H1 (cell line): ENCODE data around the gene TMPRSS9. TPM values are rescaled to one million over a fixed set of nuclear protein-coding genes. Genes with fewer than 3 reads are reported as not detected.
A peak's percentile ranks its signal among the peaks of the same experiment; 100 is the strongest.

Source experiments
- CTCF ChIA-PET: fragments of 300-600 bp; sonication (Branson Sonifier 250); formaldehyde crosslinking; loops from one replicate; lab custom pipeline; 2021; ENCODE audit not compliant: partially characterized antibody; lab: Charles Lee
- POLR2A ChIA-PET: fragments of 300-600 bp; sonication (Branson Sonifier 250); formaldehyde crosslinking; loops from one replicate; lab custom pipeline; 2021; ENCODE audit warnings: inconsistent platforms; ENCODE audit not compliant: partially characterized antibody; lab: Charles Lee
- DNase-seq, 2 experiments: peaks; one replicate each; pipeline versions ENCODE4 v3.0.0 to v3.0.0-alpha.2; 2010 to 2022; ENCODE audit warnings: low spot score in 2 of 2, low read depth in 1 of 2, mixed read lengths in 1 of 2
- FAIRE-seq: peaks from 2 replicates; lab custom pipeline; 2011; peaks lifted over from hg19 to GRCh38; lab: Jason Lieb, UNC
- H2AFZ ChIP-seq: 2 replicates; pipeline ENCODE4 v1.8.1; 2012; ENCODE audit warnings: low read length, inconsistent platforms
- H2AK5ac ChIP-seq: 2 replicates; pipeline ENCODE4 v1.6.1; 2013; ENCODE audit warnings: low read depth, low read length
- H2BK120ac ChIP-seq: replicated peaks from 2 replicates; pipeline ENCODE3; 2013; ENCODE audit warnings: low read depth, low read length, inconsistent platforms
- H2BK12ac ChIP-seq: 2 replicates; pipeline ENCODE4 v1.6.1; 2013; ENCODE audit warnings: low read depth, low read length
- H2BK15ac ChIP-seq: 2 replicates; pipeline ENCODE4 v1.6.1; 2013; ENCODE audit warnings: low read length
- H2BK20ac ChIP-seq: 2 replicates; pipeline ENCODE4 v1.6.1; 2013; ENCODE audit warnings: low read length
- H2BK5ac ChIP-seq: 2 replicates; pipeline ENCODE4 v1.6.1; 2013; ENCODE audit warnings: low read depth, low read length
- H3K14ac ChIP-seq: 2 replicates; pipeline ENCODE4 v1.6.1; 2013; ENCODE audit warnings: inconsistent platforms; ENCODE audit not compliant: insufficient read length
- H3K18ac ChIP-seq: 2 replicates; pipeline ENCODE4 v1.6.1; 2013; ENCODE audit warnings: low read length; ENCODE audit errors: extremely low read depth
- H3K23ac ChIP-seq: 2 replicates; pipeline ENCODE4 v1.6.1; 2013; ENCODE audit warnings: inconsistent platforms; ENCODE audit not compliant: insufficient read length
- H3K23me2 ChIP-seq: 2 replicates; pipeline ENCODE4 v1.6.1; 2013; ENCODE audit warnings: low read depth, low read length
- H3K27ac ChIP-seq: 2 replicates; pipeline ENCODE4 v1.6.1; 2011; ENCODE audit warnings: low read depth, low read length, inconsistent platforms
- H3K27me3 ChIP-seq, 4 experiments: replicated peaks in 1 of 4; 1 replicate in 1 of 4; 2 replicates in 3 of 4; pipeline versions ENCODE4 v1.6.1 to v1.8.1; 2011 to 2013; ENCODE audit warnings: low read length in 3 of 4, mild to moderate bottlenecking in 3 of 4, inconsistent platforms in 2 of 4, mixed read lengths in 2 of 4, moderate library complexity in 1 of 4; ENCODE audit not compliant: control insufficient read depth in 3 of 4, insufficient read depth in 3 of 4; ENCODE audit errors: extremely low read depth in 1 of 4
- H3K36me3 ChIP-seq, 4 experiments: 2 replicates each; pipeline versions ENCODE4 v1.6.1 to v1.8.1; 2011 to 2013; ENCODE audit warnings: mild to moderate bottlenecking in 4 of 4, low read length in 3 of 4, moderate library complexity in 2 of 4, control low read depth in 1 of 4, inconsistent platforms in 1 of 4; ENCODE audit not compliant: insufficient read depth in 4 of 4, control insufficient read depth in 2 of 4
- H3K4ac ChIP-seq: replicated peaks from 2 replicates; pipeline ENCODE3; 2013; ENCODE audit warnings: low read length, low read depth, mixed read lengths, inconsistent platforms; ENCODE audit not compliant: insufficient read length
- H3K4me1 ChIP-seq, 4 experiments: replicated peaks in 1 of 4; 1 replicate in 1 of 4; 2 replicates in 3 of 4; pipeline versions ENCODE4 v1.6.1 to v1.8.1; 2011 to 2013; ENCODE audit warnings: low read length in 3 of 4, inconsistent platforms in 2 of 4, mixed read lengths in 1 of 4; ENCODE audit not compliant: insufficient read depth in 4 of 4, control insufficient read depth in 3 of 4
- H3K4me2 ChIP-seq, 2 experiments: 2 replicates each; pipeline versions ENCODE4 v1.6.1 to v1.8.1; 2011 to 2013; ENCODE audit warnings: low read depth in 2 of 2, low read length in 2 of 2, control low read depth in 1 of 2, inconsistent platforms in 1 of 2, mild to moderate bottlenecking in 1 of 2; ENCODE audit not compliant: insufficient read depth in 1 of 2
- H3K4me3 ChIP-seq, 4 experiments: fragments of 200-600, 300-600 bp in 1 of 4; sonication (generic), shearing (Covaris generic), sonication (Bioruptor Twin) in 1 of 4; 2 replicates each; pipeline versions ENCODE4 v1.5.1 to v1.8.1; 2011 to 2016; ENCODE audit warnings: low read length in 4 of 4, low read depth in 3 of 4, control low read depth in 2 of 4, inconsistent platforms in 2 of 4, mild to moderate bottlenecking in 2 of 4, mixed read lengths in 1 of 4, moderate library complexity in 1 of 4; ENCODE audit not compliant: insufficient read depth in 2 of 4; ENCODE audit errors: extremely low read depth in 1 of 4
- H3K56ac ChIP-seq: replicated peaks from 2 replicates; pipeline ENCODE3; 2013; ENCODE audit warnings: low read depth, mild to moderate bottlenecking, mixed read lengths, low read length, inconsistent platforms; ENCODE audit not compliant: insufficient read length
- H3K79me1 ChIP-seq: 2 replicates; pipeline ENCODE4 v1.6.1; 2013; ENCODE audit warnings: low read depth, low read length, control low read depth
- H3K79me2 ChIP-seq, 2 experiments: 2 replicates each; pipeline versions ENCODE4 v1.6.1 to v1.8.1; 2012 to 2013; ENCODE audit warnings: low read length in 2 of 2, mild to moderate bottlenecking in 2 of 2, inconsistent platforms in 1 of 2; ENCODE audit not compliant: insufficient read depth in 2 of 2, control insufficient read depth in 1 of 2
- H3K9ac ChIP-seq, 4 experiments: replicated peaks in 1 of 4; 1 replicate in 1 of 4; 2 replicates in 3 of 4; pipeline versions ENCODE4 v1.6.1 to v1.8.1; 2011 to 2013; ENCODE audit warnings: low read depth in 3 of 4, low read length in 3 of 4, control low read depth in 2 of 4, mild to moderate bottlenecking in 2 of 4, moderate library complexity in 2 of 4, inconsistent platforms in 1 of 4; ENCODE audit errors: extremely low read depth in 1 of 4
- H3K9me3 ChIP-seq, 2 experiments: 2 replicates each; pipeline versions ENCODE4 v1.6.1 to v1.8.1; 2012 to 2013; ENCODE audit warnings: mild to moderate bottlenecking in 2 of 2, moderate library complexity in 2 of 2, control low read depth in 1 of 2, inconsistent platforms in 1 of 2, low read depth in 1 of 2, low read length in 1 of 2, mixed read lengths in 1 of 2; ENCODE audit not compliant: insufficient read depth in 2 of 2
- H4K20me1 ChIP-seq, 2 experiments: replicated peaks in 1 of 2; 2 replicates each; pipeline versions ENCODE3 to v1.8.1; 2011 to 2013; ENCODE audit warnings: inconsistent platforms in 2 of 2, low read length in 2 of 2, mild to moderate bottlenecking in 1 of 2; ENCODE audit not compliant: insufficient read depth in 2 of 2, control insufficient read depth in 1 of 2
- H4K5ac ChIP-seq: 2 replicates; pipeline ENCODE4 v1.6.1; 2013; ENCODE audit warnings: low read length, low read depth, mixed read lengths, inconsistent platforms; ENCODE audit not compliant: insufficient read length
- H4K8ac ChIP-seq: 2 replicates; pipeline ENCODE4 v1.8.0; 2013; ENCODE audit warnings: mild to moderate bottlenecking, moderate library complexity, low read length, inconsistent platforms; ENCODE audit not compliant: insufficient read depth; ENCODE audit errors: extremely low read depth
- H4K91ac ChIP-seq: replicated peaks from 2 replicates; pipeline ENCODE3; 2013; ENCODE audit warnings: low read length, mixed read lengths, inconsistent platforms; ENCODE audit not compliant: insufficient read length
- KDM4A ChIP-seq: IDR thresholded peaks from one replicate; pipeline ENCODE4 v1.7.1; 2012; ENCODE audit warnings: low read depth, mild to moderate bottlenecking, moderate library complexity, low read length, inconsistent platforms; ENCODE audit not compliant: severe bottlenecking
- POLR2A ChIP-seq, 2 experiments: IDR thresholded peaks; 1 replicate in 1 of 2; 2 replicates in 1 of 2; pipeline ENCODE4 v1.6.1; 2011; ENCODE audit warnings: low read depth in 2 of 2, low read length in 2 of 2, mild to moderate bottlenecking in 2 of 2; ENCODE audit errors: control extremely low read depth in 1 of 2
- RXRA ChIP-seq: IDR thresholded peaks from 2 replicates; pipeline ENCODE4 v1.6.1; 2011; ENCODE audit warnings: low read depth, mild to moderate bottlenecking, low read length, moderate library complexity; ENCODE audit not compliant: insufficient read depth
- SP4 ChIP-seq: IDR thresholded peaks from 2 replicates; pipeline ENCODE4 v1.6.1; 2012; ENCODE audit warnings: low read length, inconsistent platforms
- TAF1 ChIP-seq: IDR thresholded peaks from 2 replicates; pipeline ENCODE4 v1.6.1; 2011; ENCODE audit warnings: mild to moderate bottlenecking, low read depth, low read length
- TEAD4 ChIP-seq: IDR thresholded peaks from 2 replicates; pipeline ENCODE4 v1.6.1; 2012; ENCODE audit warnings: low read depth, low read length, inconsistent platforms, mixed read lengths
- WGBS, 2 experiments: shearing (Covaris generic) in 1 of 2; methylation state at CpG; one replicate each; pipeline versions ENCODE4 v1.1.6 to v1.1.7; 2013 to 2015; ENCODE audit warnings: low lambda C conversion rate in 2 of 2, mixed read lengths in 2 of 2, inconsistent platforms in 1 of 2, low coverage in 1 of 2, missing lambda C conversion rate in 1 of 2; ENCODE audit not compliant: insufficient replicate concordance in 2 of 2, insufficient coverage in 1 of 2, insufficient read length in 1 of 2; ENCODE audit errors: extremely low coverage in 1 of 2, missing lambda C conversion rate in 1 of 2; 5-methylcytosine and 5-hydroxymethylcytosine counted together
- polyA plus RNA-seq, 7 experiments: library from polyadenylated mRNA; depleted of rRNA in 3 of 7; stranded (reverse) in 5 of 7; unstranded in 2 of 7; fragments of >200 nt in 5 of 7; fragments of 200-250 nt in 2 of 7; gene quantifications; 1 replicate in 5 of 7; 2 replicates in 1 of 7; 4 replicates in 1 of 7; pipeline versions ENCODE4 v1.2.1 to v1.2.3, GENCODE V29; 2011 to 2013; ENCODE audit warnings: missing spikeins in 2 of 7, mixed read lengths in 2 of 7
- total RNA-seq: library from RNA; stranded (reverse); fragmentation: NEBNext Ultra II Directional; extraction: Animal tissue kit (Norgen Biotek cat#: 25700); gene quantifications from 2 replicates; pipeline ENCODE4 v1.2.1, GENCODE V29; 2021

TMPRSS9 gene
- total and polyA plus RNA-seq, 2 of the 8 experiments (the other 6 are each of a cell fraction or from before 2014, with no cell fraction given) = 0.15 to 0.19 TPM

DNA sequence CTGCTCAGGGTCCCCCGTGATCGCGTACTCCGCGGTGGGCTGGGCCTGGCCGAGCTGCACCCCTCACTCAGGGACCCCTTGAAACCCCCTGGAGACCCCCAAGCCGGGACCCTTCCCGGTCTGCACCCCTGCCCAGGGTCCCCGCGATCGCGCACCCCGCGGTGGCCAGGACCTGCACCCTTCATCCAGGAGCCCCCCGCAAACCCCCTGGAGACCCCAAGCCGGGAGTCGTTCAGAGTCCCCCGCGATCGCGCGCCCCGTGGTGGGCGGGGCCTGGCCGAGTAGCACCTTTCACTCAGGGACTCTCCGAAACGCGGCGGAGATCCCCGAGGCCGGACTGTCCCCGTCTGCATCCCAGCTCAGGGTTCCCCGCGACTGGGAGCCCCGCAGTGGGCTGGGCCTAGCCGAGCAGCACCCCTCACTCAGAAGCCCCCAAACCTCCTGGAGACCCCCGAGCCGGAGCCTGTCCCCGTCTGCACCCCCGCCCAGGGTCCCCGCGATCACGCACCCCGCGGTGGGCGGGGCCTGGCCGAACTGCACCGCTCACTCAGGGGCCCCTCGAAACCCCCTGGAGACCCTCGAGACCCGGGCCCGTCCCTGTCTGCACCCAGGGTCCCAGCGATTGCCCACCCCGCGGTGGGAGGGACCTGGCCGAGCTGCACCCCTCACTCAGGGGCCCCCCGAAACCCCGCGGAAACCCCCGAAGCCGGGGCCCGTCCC lies 95.9 kb downstream of the TMPRSS9 start:
- Histone ChIP-seq H3K27me3 (no peaks in the 10 kb centered on the region), H3K4me1 (peaks cover 0 to 5% (median 3%) of the 10 kb centered on the region in 4 experiments; a peak in 5 of 7 replicates), H2BK120ac (no peak overlapping the region), H3K14ac (no peak overlapping the region), H2AK5ac (no peak overlapping the region), H3K9ac (peak overlapping the region; percentile 57 to 99 (median 74); a peak in 6 of 7 replicates), H3K27ac (no peak overlapping the region; the same call in 1 of the 2 replicates), H3K56ac (peak overlapping the region; percentile 46), H4K8ac (no peak overlapping the region), H3K4me3 (peak overlapping the region; percentile 83 to 100 (median 85)), H3K9me3 (no peaks in the 10 kb centered on the region), H4K20me1 (peaks cover 26 to 30% of the 10 kb centered on the region in 2 experiments), H4K5ac (no peak overlapping the region), H2BK5ac (no peak overlapping the region; the same call in 1 of the 2 replicates), H3K18ac (peak overlapping the region; percentile 32; the same call in 1 of the 2 replicates), H3K79me1 (peaks cover 9% of the 10 kb centered on the region), H3K4me2 (peak overlapping the region; percentile 81), H2BK15ac (no peak overlapping the region), H3K23me2 (no peaks in the 10 kb centered on the region), H2AFZ (no peak overlapping the region), H3K79me2 (peaks cover 25 to 54% of the 10 kb centered on the region in 2 experiments), H2BK12ac (no peak overlapping the region), H4K91ac (no peak overlapping the region), H3K36me3 (no peaks in the 10 kb centered on the region), H2BK20ac (no peak overlapping the region), H3K23ac (no peak overlapping the region), H3K4ac (no peak overlapping the region)
- POLR2A ChIA-PET = interaction anchor here (0.5 to 6.4 kb wide), 13 partner anchors 9 to 178 kb away, joined by 3 to 76 read pairs (median 4); partner anchors contain the start of genes GADD45B and TIMM13
- TF ChIP-seq TEAD4 (no peak), TAF1 (0 out of 2 replicates have a peak, but pooled peaks have one; percentile 9), RXRA (no peak), KDM4A (peak; percentile 27), POLR2A (IDR thresholded peaks at IDR 0.05; ENCODE audit: control extremely low read depth in 1 of 2, low read depth in 2 of 2, low read length in 2 of 2) (0 out of 3 replicates have a peak, but pooled peaks of 1 of the 2 experiments have one; percentile 3), SP4 (no peak)
- FAIRE-seq (no peak), DNase-seq (no peak)
- 4% methylated on average over 21 of the region's 62 CpGs; no CpG with 5 or more reads in 1 of the 2 experiments for WGBS, 2 experiments
- CTCF ChIA-PET = interaction anchor here (0.8 to 3.8 kb wide), 4 partner anchors 9 to 158 kb away, joined by 3 to 15 read pairs (median 4); no protein-coding TSS in a partner anchor
